ENCODE data around the gene EML4. TPM values are rescaled to one million over a fixed set of nuclear protein-coding genes. Genes with fewer than 3 reads are reported as not detected.

Gene EML4
- total RNA-seq, 1 donor from 2014 or later, result 72.2 TPM

DNA sequence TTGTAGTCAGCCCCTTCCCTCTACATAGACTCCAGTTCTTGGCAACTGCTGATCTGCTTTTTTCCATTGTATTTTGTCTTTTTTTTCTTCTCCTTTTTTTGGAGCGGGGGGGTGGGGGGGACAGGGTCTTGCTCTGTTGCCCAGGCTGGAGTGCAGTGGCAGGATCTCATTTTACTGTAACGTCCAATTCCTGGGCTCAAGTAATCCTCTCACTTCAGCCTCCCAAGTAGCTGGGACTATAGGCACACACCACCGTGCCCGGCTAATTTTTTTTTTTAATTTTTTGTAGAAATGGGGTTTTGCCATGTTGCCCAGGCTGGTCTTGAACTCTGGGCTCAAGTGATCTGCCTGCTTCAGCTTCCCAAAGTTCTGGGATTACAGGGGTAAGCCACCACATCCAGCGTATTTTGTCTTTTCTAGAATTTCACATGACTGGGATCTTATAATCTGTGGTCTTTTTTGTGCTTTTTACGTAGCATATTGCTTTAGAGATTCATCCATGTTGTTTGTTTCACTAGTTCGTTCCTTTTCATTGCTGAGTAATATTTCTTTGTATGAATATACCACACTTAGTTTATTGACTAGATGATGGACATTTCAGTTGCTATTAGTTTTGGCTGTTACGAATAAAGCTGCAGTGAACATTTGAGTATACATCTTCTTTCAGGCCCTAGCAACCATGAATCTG, 17.9 kb downstream of the EML4 start:
- Mint-ChIP-seq H3K4me1 (peaks cover 4% of the 10 kb centered on the region), H3K27me3 (ENCODE audit: low read depth) (no peaks in the 10 kb centered on the region), H3K9me3 (no peaks in the 10 kb centered on the region), H3K4me3 (no peak overlapping the region), H3K27ac (ENCODE audit: unreplicated experiment) (no peak overlapping the region), H3K36me3 (ENCODE audit: low read depth) (no peaks in the 10 kb centered on the region)
- DNase-seq (ENCODE audit: low read depth, low spot score), result no peak
- TF ChIP-seq, protein P1, sequence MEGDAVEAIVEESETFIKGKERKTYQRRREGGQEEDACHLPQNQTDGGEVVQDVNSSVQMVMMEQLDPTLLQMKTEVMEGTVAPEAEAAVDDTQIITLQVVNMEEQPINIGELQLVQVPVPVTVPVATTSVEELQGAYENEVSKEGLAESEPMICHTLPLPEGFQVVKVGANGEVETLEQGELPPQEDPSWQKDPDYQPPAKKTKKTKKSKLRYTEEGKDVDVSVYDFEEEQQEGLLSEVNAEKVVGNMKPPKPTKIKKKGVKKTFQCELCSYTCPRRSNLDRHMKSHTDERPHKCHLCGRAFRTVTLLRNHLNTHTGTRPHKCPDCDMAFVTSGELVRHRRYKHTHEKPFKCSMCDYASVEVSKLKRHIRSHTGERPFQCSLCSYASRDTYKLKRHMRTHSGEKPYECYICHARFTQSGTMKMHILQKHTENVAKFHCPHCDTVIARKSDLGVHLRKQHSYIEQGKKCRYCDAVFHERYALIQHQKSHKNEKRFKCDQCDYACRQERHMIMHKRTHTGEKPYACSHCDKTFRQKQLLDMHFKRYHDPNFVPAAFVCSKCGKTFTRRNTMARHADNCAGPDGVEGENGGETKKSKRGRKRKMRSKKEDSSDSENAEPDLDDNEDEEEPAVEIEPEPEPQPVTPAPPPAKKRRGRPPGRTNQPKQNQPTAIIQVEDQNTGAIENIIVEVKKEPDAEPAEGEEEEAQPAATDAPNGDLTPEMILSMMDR (conservative IDR thresholded peaks at IDR 0.05), result no peak

DNA sequence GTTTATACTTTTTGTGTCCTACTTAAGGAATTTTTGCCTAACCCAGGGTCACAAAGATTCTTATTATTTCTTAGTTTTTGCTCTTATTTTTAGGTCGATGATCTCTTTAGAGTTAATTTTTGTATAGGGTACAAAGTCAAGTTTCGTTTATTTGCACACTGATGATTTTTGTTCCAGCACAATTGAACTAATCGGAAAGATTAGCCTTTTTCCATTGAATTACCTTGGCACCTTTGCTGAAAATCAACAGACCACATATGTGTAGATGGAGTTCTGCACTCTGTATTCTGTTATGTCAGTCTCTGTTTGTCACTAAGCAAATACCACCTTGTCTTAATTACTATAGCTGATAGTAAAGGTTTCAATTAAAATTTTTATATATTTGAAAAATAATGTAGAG, 18.7 kb downstream of the EML4 start:
- no peaks in the 10 kb centered on the region for H3K36me3 Mint-ChIP-seq (ENCODE audit: low read depth)
- no peak for DNase-seq (ENCODE audit: low read depth, low spot score)
- no peak overlapping the region for H3K4me3 Mint-ChIP-seq
- H3K4me1 Mint-ChIP-seq, result peaks cover 7% of the 10 kb centered on the region
- H3K9me3 Mint-ChIP-seq, result no peaks in the 10 kb centered on the region
- H3K27me3 Mint-ChIP-seq (ENCODE audit: low read depth), result no peaks in the 10 kb centered on the region
- H3K27ac Mint-ChIP-seq (ENCODE audit: unreplicated experiment), result no peak overlapping the region
- TF ChIP-seq, protein P1 (conservative IDR thresholded peaks at IDR 0.05), result no peak

DNA sequence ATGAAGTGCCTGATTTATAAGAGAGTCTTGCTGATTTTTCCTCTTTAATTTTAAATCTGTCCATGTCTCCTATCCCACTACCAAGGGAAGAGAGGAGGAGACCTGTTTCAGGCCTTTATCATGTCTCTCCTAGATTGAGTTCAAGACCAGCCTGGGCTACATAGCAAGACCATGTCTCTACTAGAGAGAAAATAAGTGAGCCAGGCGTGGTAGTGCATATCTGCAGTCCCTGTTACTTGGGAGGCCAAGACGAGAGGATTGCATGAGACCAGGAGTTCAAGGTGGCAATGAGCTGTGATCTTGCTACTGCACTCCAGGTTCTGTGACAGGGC, 20.0 kb downstream of the EML4 start:
- Mint-ChIP-seq H3K36me3 (ENCODE audit: low read depth) (no peaks in the 10 kb centered on the region), H3K9me3 (no peaks in the 10 kb centered on the region), H3K27ac (ENCODE audit: unreplicated experiment) (no peak overlapping the region), H3K27me3 (ENCODE audit: low read depth) (no peaks in the 10 kb centered on the region), H3K4me3 (no peak overlapping the region), H3K4me1 (peaks cover 15% of the 10 kb centered on the region)
- TF ChIP-seq, protein P1 (conservative IDR thresholded peaks at IDR 0.05), result no peak
- DNase-seq (ENCODE audit: low read depth, low spot score), result no peak

DNA sequence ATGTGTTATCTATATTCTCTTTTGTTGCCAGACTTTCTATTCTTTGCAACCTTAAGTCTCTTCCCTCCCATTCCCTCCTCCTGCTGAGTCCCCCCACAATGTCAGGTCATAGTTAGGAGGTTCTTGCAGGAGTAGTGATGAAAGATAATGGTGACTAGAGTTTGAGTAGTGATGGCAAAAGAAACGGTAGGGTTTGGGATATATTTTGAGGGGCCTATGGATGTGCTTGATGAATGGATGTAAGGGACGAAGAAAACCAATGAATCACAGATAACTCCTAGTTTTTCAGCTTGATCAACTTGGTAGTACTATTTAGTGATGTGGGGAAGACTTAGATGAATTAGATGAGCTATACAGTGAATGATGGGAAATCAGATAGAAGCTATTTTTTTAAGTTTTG, 21.0 kb downstream of the EML4 start:
- H3K9me3 Mint-ChIP-seq, result no peaks in the 10 kb centered on the region
- no peaks in the 10 kb centered on the region for H3K36me3 Mint-ChIP-seq (ENCODE audit: low read depth)
- peaks cover 15% of the 10 kb centered on the region for H3K4me1 Mint-ChIP-seq
- H3K27me3 Mint-ChIP-seq (ENCODE audit: low read depth), result no peaks in the 10 kb centered on the region
- DNase-seq (ENCODE audit: low read depth, low spot score), result no peak
- no peak overlapping the region for H3K4me3 Mint-ChIP-seq
- TF ChIP-seq, protein P1 (conservative IDR thresholded peaks at IDR 0.05), result no peak
- no peak overlapping the region for H3K27ac Mint-ChIP-seq (ENCODE audit: unreplicated experiment)

DNA sequence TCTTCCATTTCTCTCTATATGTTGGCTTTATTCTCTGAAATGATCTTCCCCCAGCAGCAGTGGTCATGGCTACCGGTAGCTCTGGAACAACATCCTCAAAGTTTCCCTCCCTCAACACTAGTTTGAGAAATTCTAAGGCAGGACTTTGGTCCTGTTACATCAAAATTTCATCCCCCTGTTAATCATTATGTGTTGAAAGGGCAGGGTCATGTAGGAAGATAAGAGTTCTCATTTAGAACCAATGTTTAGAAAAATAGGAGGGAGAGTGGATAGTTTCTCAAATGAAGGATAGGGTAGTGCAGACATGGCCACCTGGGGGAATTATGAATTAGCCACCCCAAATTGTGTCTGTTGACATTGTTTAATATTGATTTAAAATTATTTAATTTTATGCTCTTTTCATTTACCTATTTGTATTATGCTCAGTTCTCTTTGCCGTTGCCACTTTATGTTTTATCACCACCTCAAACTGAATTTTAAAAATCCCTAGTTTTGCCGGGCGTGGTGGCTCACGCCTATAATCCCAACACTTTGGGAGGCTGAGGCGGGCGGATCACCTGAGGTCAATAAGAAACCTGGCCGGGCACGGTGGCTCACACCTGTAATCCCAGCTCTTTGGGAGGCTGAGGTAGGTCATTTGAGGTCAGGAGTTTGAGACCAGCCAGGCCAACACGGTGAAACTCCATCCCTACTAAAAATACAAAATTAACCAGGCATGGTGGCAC, 22.3 kb downstream of the EML4 start:
- no peak overlapping the region for H3K27ac Mint-ChIP-seq (ENCODE audit: unreplicated experiment)
- DNase-seq (ENCODE audit: low read depth, low spot score), result no peak
- peaks cover 15% of the 10 kb centered on the region for H3K4me1 Mint-ChIP-seq
- TF ChIP-seq, protein P1 (conservative IDR thresholded peaks at IDR 0.05), result no peak
- no peaks in the 10 kb centered on the region for H3K9me3 Mint-ChIP-seq
- H3K36me3 Mint-ChIP-seq (ENCODE audit: low read depth), result no peaks in the 10 kb centered on the region
- no peak overlapping the region for H3K4me3 Mint-ChIP-seq
- H3K27me3 Mint-ChIP-seq (ENCODE audit: low read depth), result no peaks in the 10 kb centered on the region
